NCI-H2196 treated with DMSO at 0.1 percent for 48 hours (cell line): ENCODE results near the gene UBTD2.
"Not testable (repeated sequence)": the region's sequence is repeated elsewhere in the genome, so short reads cannot be mapped to it uniquely, and the experiment has no call there.

Experiments
- DNase-seq: peaks from one replicate; lab custom pipeline; 2025; ENCODE audit not compliant: unreplicated experiment; lab: John Stamatoyannopoulos, UW

UBTD2 gene

DNA sequence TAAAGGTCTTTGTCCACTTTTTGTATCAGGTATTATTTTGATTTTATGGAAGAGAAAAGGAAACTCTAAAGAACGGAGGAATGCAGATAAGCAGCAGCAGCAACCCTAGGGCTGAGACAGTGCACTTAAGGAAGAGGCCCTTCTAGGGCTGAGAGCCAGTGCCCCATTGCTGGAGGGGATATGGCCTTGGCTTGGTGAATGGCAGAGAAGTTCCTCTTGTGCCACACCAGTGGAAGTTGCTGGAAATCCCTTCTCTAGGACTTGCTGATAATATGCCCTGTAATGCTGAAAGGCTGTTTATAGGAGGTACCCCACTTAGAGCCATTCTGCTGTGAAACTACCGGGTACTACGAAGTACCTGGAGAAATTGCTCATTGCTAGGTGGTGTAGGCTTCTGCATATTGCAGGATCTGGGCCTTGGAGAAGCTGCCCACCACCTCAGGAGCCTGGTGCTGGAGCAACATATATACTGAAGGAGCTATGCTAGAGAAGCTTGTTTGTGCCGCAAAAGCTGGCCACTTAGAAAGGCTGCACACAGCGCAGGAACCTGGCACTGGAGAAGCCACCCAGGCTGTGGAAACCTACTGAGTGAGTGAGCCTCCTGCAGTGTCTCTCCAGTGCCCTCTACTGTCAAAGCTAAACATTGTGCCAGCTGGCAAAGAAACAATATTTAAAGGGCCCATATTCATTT, 9.6 kb upstream of the UBTD2 start:
- DNase-seq = peak; percentile 57

DNA sequence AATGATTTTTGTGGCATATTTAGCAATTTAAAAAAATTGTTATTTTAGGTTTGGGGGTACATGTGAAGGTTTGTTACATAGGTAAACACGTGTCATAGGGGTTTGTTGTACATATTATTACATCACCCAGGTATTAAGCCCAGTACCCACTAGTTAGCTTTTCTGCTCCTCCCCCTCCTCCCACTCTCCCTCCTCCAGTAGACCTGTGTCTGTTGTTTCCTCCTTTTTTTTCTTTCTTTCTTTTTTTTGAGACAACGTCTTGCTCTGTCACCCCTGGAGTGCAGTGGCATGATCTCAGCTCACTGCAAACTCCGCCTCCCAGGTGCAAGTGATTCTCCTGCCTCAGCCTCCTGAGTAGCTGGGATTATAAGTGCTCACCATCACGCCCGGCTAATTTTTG, 8.3 kb upstream of the UBTD2 start:
- DNase-seq = not testable (repeated sequence)

DNA sequence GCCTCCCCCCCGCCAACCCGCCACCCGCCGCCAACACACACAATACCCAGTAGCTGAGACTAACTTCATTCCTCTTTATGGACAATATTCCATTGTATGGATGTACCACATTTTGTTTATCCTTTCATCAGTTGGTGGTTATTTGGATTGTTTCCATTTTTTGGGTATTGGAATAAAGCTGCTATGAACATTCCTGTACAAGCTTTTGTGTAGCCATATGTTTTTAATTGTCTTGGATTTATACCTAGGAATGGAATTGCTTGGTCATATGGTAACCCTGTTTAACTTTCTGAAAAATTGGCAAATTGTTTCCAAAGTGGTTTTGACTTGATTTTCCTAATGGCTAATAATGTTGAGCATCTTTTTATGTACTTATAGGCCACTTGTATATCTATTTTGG, 4.9 kb upstream of the UBTD2 start:
- DNase-seq = no peak

DNA sequence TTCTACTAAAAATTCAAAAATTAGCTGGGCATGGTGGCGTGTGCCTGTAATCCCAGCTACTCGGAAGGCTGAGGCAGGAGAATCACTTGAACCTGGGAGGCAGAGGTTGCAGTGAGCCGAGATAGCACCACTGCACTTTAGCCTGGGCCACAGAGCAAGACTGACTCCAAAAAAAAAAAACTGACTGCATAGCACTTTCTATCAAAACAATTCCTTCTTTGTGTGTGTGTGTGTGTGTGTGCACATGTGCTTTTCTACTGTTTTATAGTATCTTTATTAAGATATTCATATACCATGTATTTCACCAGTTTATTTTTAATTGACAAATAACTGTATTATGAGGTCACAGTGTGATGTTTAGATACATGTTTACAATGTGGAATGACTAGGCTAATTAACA, 3.6 kb upstream of the UBTD2 start:
- not testable (repeated sequence) for DNase-seq

DNA sequence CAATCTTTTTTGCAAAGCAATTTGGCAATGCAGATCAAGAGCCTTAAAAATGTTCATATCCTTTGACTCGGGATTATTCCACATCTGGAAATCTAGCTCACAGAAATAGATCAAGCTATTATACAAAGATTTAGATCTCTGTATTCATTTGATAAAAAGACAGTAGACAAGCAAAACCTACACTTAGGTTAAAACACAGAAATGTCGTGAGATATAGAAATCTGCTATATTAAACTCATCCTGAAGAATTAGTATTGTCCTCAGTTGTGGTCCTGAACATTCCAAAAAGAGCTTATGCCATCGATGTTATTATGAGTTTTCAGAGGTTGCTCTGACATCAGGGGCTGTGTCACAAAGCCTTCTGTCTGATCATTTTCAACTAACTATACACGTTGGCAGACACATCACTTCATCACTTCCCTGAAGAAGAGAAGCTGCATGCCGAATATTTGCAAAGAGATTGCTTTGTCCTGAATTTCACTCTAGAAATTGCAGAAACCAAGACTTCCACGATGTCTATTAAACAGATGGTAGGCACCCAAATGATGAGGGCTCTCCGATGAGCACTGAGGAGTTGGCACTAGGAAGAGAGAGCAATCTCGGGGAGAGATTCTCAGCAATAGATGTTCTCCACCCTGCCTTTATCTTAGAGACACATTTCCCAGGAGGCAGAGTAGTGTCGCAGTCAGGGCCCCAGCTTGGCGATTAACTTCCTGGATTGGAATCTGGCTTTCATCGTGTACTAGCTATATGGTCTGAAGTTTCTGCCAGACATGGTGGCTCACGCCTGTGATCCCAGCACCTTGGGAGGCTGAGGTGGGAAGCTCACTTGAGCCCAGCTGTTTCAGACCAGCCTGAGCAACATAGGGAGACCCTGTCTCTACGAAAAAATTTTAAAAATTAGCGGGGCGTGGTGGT, 1.9 kb upstream of the UBTD2 start:
- no peak for DNase-seq

DNA sequence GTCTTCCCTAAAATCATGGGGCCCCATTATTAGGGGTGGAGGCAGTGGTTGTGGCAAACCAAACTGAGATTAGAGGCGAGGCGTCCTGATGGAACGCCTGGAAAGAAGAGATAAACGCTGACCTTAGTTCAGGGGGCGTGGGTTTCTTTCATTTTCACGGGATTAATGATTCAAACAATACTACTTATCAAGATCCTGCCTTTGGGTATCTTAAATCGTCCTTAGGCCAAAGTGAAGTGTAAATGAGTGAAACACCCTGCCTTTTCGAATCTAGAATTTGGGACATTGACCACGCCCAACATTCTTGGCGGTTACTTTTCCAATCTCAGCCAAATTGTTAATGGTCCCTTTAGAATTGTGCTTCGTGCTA, 1.0 kb upstream of the UBTD2 start:
- no peak for DNase-seq

DNA sequence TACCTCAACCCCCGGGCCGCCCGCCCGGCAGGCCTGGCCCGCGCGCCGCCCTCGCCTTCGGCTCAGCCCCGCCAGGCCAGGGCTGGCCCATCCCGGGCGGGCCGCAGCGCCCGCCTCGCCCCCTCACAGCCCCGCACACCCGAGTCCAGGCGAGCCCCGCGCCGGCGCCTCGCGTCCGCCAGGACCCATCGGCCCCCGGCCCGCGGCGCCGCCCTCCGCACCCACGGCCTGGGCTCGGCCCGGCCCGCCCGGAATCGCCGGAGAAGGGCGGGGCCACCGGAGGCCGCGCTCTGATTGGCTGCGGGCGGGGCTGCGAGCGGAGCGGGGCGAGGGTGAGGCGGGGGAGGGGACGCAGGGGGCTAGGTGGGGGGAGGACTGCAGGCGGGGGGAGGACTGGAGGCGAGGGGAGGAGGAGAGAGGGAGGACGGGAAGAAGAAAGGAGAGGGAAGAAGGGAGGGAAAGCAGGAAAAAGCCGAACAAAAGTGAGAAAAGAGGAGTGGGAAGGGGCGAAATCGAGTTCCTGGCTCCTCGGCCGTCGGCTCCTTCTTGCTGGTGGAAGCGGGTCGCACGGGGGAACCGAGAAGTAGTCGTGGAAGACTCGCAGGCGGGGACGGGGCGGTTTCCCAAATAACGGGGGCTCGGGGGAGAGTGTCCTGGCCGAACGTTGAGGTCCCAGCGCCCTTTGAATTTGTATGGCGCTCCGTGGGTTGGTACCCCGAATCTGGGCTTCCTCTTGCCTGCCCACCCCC, 472 bp upstream of the UBTD2 start:
- DNase-seq = peak; percentile 77

DNA sequence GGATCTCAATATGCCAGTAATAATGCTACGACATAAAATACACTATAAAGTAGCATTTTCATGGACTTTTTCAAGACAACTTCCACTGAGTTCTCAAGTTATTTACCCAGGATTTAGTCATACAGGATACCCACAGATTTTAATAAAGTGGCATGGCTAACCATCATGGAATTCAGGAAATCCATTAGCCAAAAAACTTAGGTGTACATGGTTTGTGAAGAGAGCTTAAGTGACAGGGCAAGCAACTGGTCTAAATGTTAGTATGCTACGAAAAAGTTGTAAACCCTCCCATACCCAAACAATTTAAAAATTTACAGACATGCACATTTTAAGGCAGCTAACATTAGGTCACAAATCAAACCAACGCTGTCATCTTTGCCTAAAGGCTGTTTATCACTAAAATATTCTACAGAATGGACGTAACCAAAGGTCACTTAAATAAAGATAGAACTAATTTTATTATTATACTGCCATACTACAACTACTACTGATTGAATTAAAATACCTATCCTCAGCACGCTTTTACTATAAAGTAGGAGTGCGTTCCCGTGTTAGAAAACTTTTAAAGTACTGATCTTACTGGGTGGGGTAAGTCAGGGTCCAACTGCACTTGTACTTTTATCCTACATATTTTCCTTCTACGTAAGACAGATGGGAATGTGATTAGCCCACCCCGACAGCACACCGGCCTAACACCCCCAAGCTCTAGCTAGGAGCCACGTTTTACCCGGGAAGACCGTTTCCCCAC, 1.1 kb downstream of the UBTD2 start:
- no peak for DNase-seq

DNA sequence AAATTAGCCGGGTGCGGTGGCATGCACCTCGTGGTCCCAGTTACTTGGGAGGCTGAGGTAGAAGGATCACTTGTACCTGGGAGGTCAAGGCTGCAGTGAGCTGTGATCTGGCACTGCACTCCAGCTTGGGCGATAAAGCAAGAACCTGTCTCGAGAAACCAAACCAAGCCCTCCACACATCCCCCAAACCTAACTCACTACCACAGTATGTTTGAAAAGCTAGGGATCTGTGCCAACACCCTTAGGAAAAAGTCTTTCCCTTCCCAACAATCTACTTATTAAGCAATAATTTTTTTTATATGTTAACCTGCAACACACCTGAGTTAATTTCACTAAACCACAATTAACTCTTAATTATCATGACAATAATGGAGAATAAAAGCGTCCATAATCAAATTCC, 2.2 kb downstream of the UBTD2 start:
- DNase-seq = no peak

DNA sequence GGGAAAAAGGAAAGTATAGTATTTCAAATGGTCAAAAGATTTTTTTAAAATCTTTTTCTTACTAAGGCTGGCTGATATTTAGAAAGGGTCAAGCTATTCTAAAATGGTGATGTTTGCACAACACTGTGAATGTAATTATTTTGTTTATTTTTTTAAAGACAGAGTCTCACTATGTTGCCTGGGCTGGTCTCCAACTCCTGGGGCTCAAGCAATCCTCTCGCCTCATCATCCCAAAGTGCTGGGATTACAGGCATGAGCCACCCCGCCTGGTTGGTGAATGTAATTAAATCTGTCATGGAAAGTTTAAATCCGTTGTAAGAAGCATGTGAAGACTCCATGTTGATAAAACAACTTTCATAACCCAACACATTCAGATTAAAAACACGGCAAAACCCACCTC, 2.6 kb downstream of the UBTD2 start:
- no peak for DNase-seq

DNA sequence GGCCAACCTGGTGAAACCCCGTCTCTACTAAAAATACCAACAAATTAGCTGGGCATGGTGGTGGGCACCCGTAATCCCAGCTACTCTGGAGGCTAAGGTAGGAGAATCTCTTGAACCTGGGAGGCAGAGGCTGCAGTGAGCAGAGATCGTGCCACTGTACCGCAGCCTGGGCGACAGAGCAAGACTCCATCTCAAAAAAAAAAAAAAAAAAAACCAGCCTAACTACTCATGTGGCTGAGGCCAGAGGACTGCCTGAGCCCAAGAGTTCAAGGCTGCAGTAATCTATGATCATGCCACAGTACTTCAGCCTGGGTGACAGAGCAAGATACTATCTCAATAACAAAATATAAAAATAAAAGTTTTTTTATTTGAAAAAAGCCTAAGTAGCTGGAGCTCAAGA, 3.2 kb downstream of the UBTD2 start:
- no peak for DNase-seq

DNA sequence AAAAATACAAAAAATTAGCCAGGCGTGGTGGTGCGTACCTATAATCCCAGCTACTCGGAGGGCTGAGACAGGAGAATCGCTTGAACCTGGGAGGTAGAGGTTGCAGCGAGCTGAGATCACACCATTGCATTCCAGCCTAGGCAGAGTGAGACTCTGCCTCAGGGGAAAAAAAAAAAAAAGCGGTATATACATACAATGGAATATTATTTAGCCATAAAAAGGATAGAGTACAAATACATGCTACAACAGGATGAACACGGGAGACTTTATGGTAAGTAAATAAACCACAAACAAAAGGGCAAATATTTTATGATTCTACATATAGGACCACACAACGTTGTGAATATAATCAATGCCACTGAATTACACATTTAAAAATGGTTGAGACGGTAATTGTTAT, 5.2 kb downstream of the UBTD2 start:
- no peak for DNase-seq

DNA sequence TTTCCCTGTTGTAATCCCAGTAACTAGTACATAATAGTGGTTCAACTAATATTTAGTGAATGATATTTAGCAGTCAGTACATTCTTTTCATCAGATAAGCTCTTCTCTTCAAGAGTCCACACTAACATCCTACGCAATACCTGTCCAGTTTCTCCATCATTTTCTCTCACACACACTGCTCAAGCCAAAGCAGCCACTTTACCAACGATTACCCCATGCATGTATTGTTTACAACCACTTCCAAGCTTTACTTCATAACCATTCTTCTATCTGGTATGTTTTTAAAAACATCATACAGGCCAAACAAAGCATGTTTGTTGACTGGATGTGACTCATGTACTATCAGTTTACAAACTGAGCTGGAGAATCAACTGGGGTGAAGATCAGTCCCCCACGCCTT, 7.3 kb downstream of the UBTD2 start:
- DNase-seq = no peak

DNA sequence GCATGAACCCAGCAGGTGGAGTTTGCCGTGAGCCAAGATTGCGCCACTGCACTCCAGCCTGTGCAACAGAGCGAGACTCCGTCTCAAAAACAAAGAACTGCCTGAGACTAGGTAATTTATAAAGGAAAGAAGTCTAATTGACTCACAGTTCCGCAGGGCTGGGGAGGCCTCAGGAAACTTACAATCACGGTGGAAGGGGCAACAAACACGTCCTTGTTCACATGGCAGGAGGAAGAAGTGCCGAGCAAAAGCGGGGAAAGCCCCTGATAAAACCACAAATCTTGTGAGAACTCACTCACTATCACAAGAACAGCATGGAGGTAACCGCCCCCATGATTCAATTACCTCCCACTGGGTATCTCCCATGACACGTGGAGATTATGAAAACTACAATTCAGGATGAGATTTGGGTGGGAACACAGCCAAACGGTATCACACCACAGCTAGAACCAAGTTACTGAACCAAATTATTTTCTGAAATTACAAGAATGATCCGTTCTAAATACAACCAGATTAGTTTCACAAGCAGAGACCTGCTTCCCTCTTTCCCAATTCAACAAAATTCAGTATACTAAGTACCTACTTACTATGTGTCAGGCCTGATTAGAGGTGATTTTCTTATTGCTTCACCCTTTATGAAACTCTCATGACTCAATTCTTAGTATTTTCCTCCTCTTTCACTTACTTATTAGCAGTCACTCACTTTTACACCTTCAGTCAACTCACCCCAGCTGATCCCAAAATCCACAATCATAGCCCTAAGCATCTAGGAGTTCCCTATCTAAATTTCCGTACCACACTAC, 8.4 kb downstream of the UBTD2 start:
- no peak for DNase-seq

DNA sequence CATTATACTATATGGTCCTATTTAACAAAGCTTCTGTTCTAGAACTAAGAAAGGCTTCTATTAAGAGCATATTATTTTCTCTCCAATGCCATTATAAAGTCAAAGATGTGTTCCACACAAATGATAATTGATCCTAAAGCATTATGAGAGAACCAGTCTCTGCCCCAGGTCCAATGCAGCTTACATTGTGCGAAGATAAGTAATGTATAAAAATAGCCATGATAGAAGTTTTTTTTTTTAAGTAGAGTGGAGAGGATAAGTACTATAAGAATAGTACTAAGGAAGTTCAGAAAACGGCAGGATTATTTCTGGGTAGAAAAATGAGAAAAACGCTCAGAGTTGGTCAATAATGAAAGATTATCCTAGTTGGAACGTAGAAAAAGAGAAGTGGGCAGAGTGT, 15.6 kb downstream of the UBTD2 start:
- DNase-seq = no peak

DNA sequence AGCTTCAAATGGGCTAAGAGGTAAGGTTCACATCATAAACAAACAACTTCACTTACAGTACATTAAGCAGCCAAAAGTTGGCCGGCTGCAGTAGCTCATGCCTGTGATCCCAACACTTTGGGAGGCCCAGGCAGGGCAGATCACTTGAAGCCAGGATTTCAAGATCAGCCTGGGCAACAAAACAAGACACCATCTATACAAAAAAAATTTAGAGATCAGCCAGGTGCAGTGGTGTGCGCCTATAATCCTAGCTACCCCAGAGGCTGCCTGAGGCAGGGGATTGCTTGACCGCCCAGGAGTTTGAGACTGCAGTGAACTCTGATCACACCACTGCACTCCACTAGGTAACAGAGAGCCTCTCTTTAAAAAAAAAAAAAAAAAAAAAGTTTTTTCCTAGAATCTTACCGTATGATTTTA, 16.9 kb downstream of the UBTD2 start:
- no peak for DNase-seq

DNA sequence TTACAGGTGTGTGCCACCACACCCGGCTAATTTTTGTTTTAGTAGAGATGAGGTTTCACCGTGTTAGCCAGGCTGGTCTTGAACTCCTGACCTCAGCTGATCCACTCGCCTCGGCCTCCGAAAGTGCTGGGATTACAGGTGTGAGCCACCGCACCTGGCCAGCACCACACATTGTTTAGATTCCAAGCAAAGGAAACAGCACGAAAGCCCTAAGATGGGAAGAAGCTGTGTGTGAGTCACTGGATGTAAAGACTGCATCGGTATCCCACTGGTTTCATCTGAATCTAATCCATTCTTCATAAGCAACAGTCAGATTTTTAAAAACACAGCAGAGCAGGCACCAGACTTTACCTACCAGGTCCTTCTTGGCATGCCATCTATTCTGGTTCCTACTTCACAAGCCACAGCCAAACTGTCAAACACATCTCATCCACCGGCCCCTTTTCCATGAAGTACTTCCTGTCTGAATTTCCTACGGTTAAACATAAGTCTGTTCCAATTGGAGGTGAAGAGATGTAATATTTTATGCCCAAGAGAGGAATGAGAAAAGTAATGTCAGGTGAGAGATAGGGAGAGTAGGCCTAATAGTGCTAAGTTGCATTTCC, 17.4 kb downstream of the UBTD2 start:
- DNase-seq = no peak

DNA sequence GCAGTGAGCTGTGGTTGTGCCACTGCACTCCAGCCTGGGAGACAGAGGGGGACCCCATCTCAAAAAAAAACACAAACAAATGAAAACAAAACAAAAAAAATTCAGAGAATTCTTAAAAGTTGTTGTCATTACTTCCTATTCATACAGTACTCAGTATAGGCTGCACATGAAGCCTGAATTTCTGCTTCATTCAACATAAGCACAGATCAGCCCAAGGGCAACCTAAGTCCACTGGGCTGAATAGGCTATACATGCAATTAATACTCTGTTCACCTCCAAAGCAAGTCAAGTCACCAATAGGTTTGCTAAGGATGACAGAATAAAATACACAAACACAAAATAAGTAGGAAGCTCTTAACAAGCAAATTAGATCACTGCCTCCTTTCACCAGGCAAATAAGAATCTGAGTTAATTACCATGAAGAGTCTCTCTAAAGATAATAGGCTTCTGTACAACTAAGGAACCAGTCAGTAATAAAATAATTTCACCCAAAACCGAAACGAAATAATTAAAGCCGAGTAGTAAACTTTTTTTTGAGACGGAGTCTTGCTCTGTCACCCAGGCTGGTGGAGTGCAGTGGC, 18.7 kb downstream of the UBTD2 start:
- no peak for DNase-seq

DNA sequence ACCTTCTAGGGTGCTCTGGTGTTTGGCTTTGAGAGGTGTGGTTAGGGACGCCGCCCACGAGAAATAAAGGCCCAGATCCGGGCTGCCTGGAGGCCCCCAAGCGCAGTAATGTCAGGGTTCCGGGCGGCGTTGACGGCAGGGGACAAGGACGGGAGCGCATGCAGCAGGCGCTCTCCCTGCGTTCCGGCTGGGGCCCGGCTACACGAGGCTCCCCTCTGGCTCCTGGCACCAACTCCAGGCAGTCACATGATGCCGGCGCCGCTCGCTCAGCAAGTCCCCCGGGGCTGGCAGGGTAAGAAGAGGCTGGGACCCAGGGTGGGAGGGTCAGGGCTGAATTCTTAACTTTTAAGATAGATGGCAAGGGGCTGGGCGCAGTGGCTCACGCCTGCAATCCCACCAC, 28.1 kb downstream of the UBTD2 start:
- no peak for DNase-seq

DNA sequence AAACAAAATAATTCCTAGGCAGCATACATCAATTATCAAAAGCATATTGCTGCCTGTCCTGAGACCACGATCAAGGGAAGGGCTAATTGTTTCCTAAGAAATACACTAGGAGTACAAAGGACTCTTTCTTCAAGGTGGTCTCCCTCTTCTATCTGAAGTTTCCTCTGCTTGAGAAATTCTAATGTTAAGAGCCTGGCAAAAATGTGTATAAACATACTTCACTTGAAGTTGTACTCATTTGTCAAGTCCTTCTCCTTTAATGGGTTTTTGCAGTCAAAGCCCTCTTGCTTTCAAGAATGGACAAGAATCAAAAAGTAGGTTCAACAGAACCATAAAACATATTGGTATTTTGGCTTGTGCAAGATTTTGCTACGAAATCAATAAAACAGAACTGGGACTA, 31.1 kb downstream of the UBTD2 start:
- no peak for DNase-seq
